CD4-positive, CD25-positive, alpha-beta regulatory T cell (primary cell): ENCODE results near the gene ZBTB48. TPM values are rescaled to one million over a fixed set of nuclear protein-coding genes. Genes with fewer than 3 reads are reported as not detected.
A peak's percentile ranks its signal among the peaks of the same experiment; 100 is the strongest.
"Not testable (repeated sequence)": the region's sequence is repeated elsewhere in the genome, so short reads cannot be mapped to it uniquely, and the experiment has no call there.

ENCODE experiments used
- ATAC-seq, 2 donors: fragments of 150-1000 bp; cut with Tn5 transposase; one replicate each; pipeline ENCODE4 v1.10.0; 2021; ENCODE audit warnings: low read depth in 2 of 2, moderate number of reproducible peaks in 2 of 2, moderate library complexity in 1 of 2
- DNase-seq, 3 donors: peaks; one replicate each; pipeline versions ENCODE4 v3.0.0 to v3.0.0-alpha.2; 2012 to 2022; ENCODE audit warnings: mixed read lengths in 1 of 3
- H3K27ac ChIP-seq: one replicate; pipeline ENCODE4 v1.7.0; 2013; ENCODE audit warnings: mild to moderate bottlenecking, low read length; ENCODE audit not compliant: insufficient read depth, poor library complexity, severe bottlenecking
- H3K27me3 ChIP-seq: one replicate; pipeline ENCODE4 v1.7.0; 2013; ENCODE audit warnings: low read length; ENCODE audit not compliant: control insufficient read depth, insufficient read depth
- H3K36me3 ChIP-seq: one replicate; pipeline ENCODE4 v1.7.0; 2013; ENCODE audit warnings: mild to moderate bottlenecking, low read length, moderate library complexity; ENCODE audit not compliant: control insufficient read depth, insufficient read depth
- H3K4me1 ChIP-seq: 2 replicates; pipeline ENCODE4 v1.7.0; 2013; ENCODE audit warnings: mild to moderate bottlenecking, low read length; ENCODE audit not compliant: insufficient read depth, control insufficient read depth, poor library complexity, severe bottlenecking
- H3K4me3 ChIP-seq: one replicate; pipeline ENCODE4 v1.7.0; 2013; ENCODE audit warnings: low read depth, mild to moderate bottlenecking, low read length, moderate library complexity
- H3K9me3 ChIP-seq, 2 experiments: 1 replicate in 1 of 2; 2 replicates in 1 of 2; pipeline ENCODE4 v1.7.0; 2013; ENCODE audit warnings: low read length in 2 of 2, mild to moderate bottlenecking in 1 of 2, moderate library complexity in 1 of 2; ENCODE audit not compliant: control insufficient read depth in 2 of 2
- H3K27ac Mint-ChIP-seq, 3 donors: one replicate each; pipeline ENCODE4 v1.8.0; 2020 to 2022; ENCODE audit warnings: mild to moderate bottlenecking in 3 of 3, mixed read lengths in 3 of 3, moderate library complexity in 2 of 3
- H3K27me3 Mint-ChIP-seq: one replicate; pipeline ENCODE4 v1.8.0; 2022; ENCODE audit warnings: mild to moderate bottlenecking, mixed read lengths
- H3K36me3 Mint-ChIP-seq: one replicate; pipeline ENCODE4 v1.8.0; 2020; ENCODE audit warnings: mixed read lengths
- H3K4me1 Mint-ChIP-seq, 4 donors: one replicate each; pipeline ENCODE4 v1.8.0; 2020 to 2022; ENCODE audit warnings: mixed read lengths in 4 of 4, mild to moderate bottlenecking in 1 of 4
- H3K4me3 Mint-ChIP-seq, 4 donors: one replicate each; pipeline ENCODE4 v1.8.0; 2020 to 2022; ENCODE audit warnings: mild to moderate bottlenecking in 4 of 4, mixed read lengths in 4 of 4, moderate library complexity in 3 of 4
- H3K9me3 Mint-ChIP-seq, 7 donors: one replicate each; pipeline ENCODE4 v1.8.0; 2020 to 2022; ENCODE audit warnings: mixed read lengths in 7 of 7, mild to moderate bottlenecking in 3 of 7, moderate library complexity in 2 of 7
- polyA plus RNA-seq, 4 donors: library from polyadenylated mRNA; unstranded; fragments of 300-500 nt; fragmentation: Illumina TruSeq; gene quantifications; one replicate each; pipeline ENCODE4 v1.2.3, GENCODE V29; 2021
- total RNA-seq: library from RNA; stranded (reverse); gene quantifications from one replicate; pipeline ENCODE4 v1.2.3, GENCODE V29; 2022

The ZBTB48 gene
- total and polyA plus RNA-seq, 5 donors from 2014 or later, result 18.6 to 41.8 (median 22.2) TPM

DNA sequence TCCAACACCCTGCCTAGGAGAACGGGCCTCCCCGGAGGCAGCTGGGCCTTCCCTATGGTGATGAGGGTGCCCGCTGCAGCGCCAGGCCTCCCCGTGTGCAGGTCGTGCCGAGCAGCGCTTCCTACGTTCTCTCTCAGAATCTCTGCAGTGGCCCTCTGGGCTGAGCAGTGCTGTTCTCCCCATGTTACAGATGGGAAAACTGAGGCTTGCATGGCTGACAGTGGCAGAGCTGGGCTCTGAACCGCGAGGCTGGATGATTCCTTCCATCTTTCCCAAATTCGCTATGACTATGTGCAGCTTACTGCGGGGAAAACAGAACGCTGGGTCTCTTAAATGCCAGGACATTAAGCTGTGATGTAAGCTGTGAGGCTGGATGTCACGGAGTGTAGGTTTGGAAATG, 14.0 kb downstream of the ZBTB48 start:
- Histone ChIP-seq H3K4me1 (peaks cover 40% of the 10 kb centered on the region), H3K9me3 (no peaks in the 10 kb centered on the region), H3K27ac (no peak overlapping the region), H3K36me3 (peaks cover 85% of the 10 kb centered on the region), H3K27me3 (no peaks in the 10 kb centered on the region), H3K4me3 (no peak overlapping the region)
- Mint-ChIP-seq H3K27ac (peak overlapping the region in 1 of 3 donors; percentile 20), H3K4me1 (peaks cover 0 to 52% (median 14%) of the 10 kb centered on the region in 4 donors), H3K36me3 (peaks cover 21% of the 10 kb centered on the region), H3K9me3 (no peaks in the 10 kb centered on the region), H3K4me3 (no peak overlapping the region), H3K27me3 (peaks cover 4% of the 10 kb centered on the region)
- DNase-seq, result no peak
- no peak for ATAC-seq

GRCh38 chr1:6594977-6595740, 15.4 kb downstream of the ZBTB48 start:
- peaks cover 21% of the 10 kb centered on the region for H3K36me3 Mint-ChIP-seq
- H3K4me1 Mint-ChIP-seq, result peaks cover 0 to 65% (median 20%) of the 10 kb centered on the region in 4 donors
- no peak for ATAC-seq
- no peak for DNase-seq
- peaks cover 54% of the 10 kb centered on the region for H3K4me1 ChIP-seq
- H3K27me3 ChIP-seq, result no peaks in the 10 kb centered on the region
- peak overlapping the region in 1 of 3 donors; percentile 75 for H3K27ac Mint-ChIP-seq
- H3K9me3 Mint-ChIP-seq, result no peaks in the 10 kb centered on the region
- H3K4me3 Mint-ChIP-seq, result no peak overlapping the region
- H3K4me3 ChIP-seq, result no peak overlapping the region
- H3K27ac ChIP-seq, result no peak overlapping the region
- peaks cover 73% of the 10 kb centered on the region for H3K36me3 ChIP-seq
- H3K9me3 ChIP-seq, result no peaks in the 10 kb centered on the region
- peaks cover 4% of the 10 kb centered on the region for H3K27me3 Mint-ChIP-seq

GRCh38 chr1:6596351-6596750, 16.6 kb downstream of the ZBTB48 start:
- no peak for ATAC-seq
- H3K9me3 ChIP-seq, result no peaks in the 10 kb centered on the region

GRCh38 chr1:6596886-6597776, 17.3 kb downstream of the ZBTB48 start:
- Mint-ChIP-seq H3K27me3 (peaks cover 4% of the 10 kb centered on the region), H3K36me3 (peaks cover 21% of the 10 kb centered on the region), H3K4me1 (peaks cover 0 to 58% (median 18%) of the 10 kb centered on the region in 4 donors), H3K4me3 (peak overlapping the region; percentile 22 to 98 (median 68)), H3K27ac (no peak overlapping the region), H3K9me3 (no peaks in the 10 kb centered on the region)
- DNase-seq (no peak), ATAC-seq (no peak)
- Histone ChIP-seq H3K4me1 (peaks cover 51% of the 10 kb centered on the region), H3K9me3 (no peaks in the 10 kb centered on the region), H3K4me3 (no peak overlapping the region), H3K36me3 (peaks cover 58% of the 10 kb centered on the region), H3K27ac (no peak overlapping the region), H3K27me3 (no peaks in the 10 kb centered on the region)

More at GRCh38 chr1:6596351-6596750, 16.6 kb downstream of the ZBTB48 start:
- Mint-ChIP-seq H3K4me1 (peaks cover 0 to 64% (median 18%) of the 10 kb centered on the region in 4 donors), H3K9me3 (no peaks in the 10 kb centered on the region), H3K4me3 (peak overlapping the region in 2 of 4 donors; percentile 16 to 61), H3K27ac (peak overlapping the region; percentile 25 to 75 (median 69)), H3K27me3 (peaks cover 4% of the 10 kb centered on the region), H3K36me3 (peaks cover 21% of the 10 kb centered on the region)
- peaks cover 57% of the 10 kb centered on the region for H3K4me1 ChIP-seq
- H3K36me3 ChIP-seq, result peaks cover 61% of the 10 kb centered on the region
- no peak overlapping the region for H3K4me3 ChIP-seq
- no peaks in the 10 kb centered on the region for H3K27me3 ChIP-seq
- no peak for DNase-seq
- no peak overlapping the region for H3K27ac ChIP-seq

GRCh38 chr1:6597777-6598131, 18.0 kb downstream of the ZBTB48 start:
- Histone ChIP-seq H3K27me3 (no peaks in the 10 kb centered on the region), H3K9me3 (no peaks in the 10 kb centered on the region), H3K36me3 (peaks cover 52% of the 10 kb centered on the region), H3K4me1 (peaks cover 45% of the 10 kb centered on the region), H3K4me3 (no peak overlapping the region), H3K27ac (no peak overlapping the region)
- peak overlapping the region in 3 of 4 donors; percentile 61 to 98 (median 75) for H3K4me3 Mint-ChIP-seq
- peaks cover 4% of the 10 kb centered on the region for H3K27me3 Mint-ChIP-seq
- H3K4me1 Mint-ChIP-seq, result peaks cover 0 to 58% (median 18%) of the 10 kb centered on the region in 4 donors
- DNase-seq (no peak), ATAC-seq (no peak)
- peaks cover 21% of the 10 kb centered on the region for H3K36me3 Mint-ChIP-seq
- no peak overlapping the region for H3K27ac Mint-ChIP-seq
- no peaks in the 10 kb centered on the region for H3K9me3 Mint-ChIP-seq

DNA sequence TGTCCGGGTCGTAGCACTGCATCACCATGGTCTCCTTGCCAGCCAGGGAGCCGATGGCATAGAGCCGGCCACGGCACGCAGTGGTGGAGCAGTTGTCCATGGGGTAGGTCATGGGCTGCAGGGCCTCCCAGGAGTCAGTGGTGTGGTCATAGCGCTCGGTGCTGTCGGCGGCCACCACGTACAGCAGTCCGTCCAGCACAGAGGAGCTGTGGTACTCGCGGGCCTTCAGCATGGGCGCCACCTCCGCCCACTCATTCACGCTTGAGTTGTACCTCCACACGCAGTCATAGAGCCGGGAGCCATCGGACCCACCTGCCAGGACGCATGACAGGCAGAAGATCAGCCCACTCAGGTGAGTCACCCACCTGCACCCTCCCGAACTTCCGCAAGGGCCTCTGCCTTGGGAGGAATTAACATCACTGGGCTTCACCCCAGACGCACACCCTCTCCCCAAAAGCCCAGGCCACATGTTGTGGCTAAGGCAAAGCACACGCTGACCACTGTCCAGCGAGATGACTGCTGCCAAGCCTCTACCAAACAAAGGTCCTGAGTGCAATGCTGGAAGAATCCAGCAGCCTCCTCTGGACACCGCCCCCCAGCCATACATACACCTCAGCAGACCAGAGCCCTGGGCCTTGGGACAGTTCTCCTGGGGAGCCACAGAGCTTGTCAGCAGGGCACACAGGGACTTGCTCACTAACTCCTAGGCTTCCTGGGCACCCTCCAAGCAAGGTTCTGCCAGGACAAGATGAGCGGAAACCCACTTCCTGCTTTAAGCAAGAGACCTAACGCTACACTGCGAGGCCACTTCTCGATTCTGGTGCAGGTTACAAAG, 19.6 kb downstream of the ZBTB48 start:
- Mint-ChIP-seq H3K27me3 (peaks cover 4% of the 10 kb centered on the region), H3K9me3 (no peaks in the 10 kb centered on the region), H3K36me3 (peaks cover 16% of the 10 kb centered on the region), H3K27ac (peak overlapping the region; percentile 81 to 96 (median 94)), H3K4me3 (peak overlapping the region; percentile 98), H3K4me1 (peaks cover 8 to 65% (median 25%) of the 10 kb centered on the region in 4 donors)
- Histone ChIP-seq H3K27ac (peak overlapping the region; percentile 90), H3K4me1 (peaks cover 56% of the 10 kb centered on the region), H3K4me3 (peak overlapping the region; percentile 91), H3K36me3 (peaks cover 38% of the 10 kb centered on the region), H3K9me3 (no peaks in the 10 kb centered on the region), H3K27me3 (no peaks in the 10 kb centered on the region)
- DNase-seq, result peak; percentile 19 to 86 (median 61)
- peak; percentile 27 to 32 for ATAC-seq

GRCh38 chr1:6599991-6600390, 20.2 kb downstream of the ZBTB48 start:
- peaks cover 32% of the 10 kb centered on the region for H3K36me3 ChIP-seq
- H3K27ac Mint-ChIP-seq, result peak overlapping the region; percentile 93 to 96 (median 94)
- peak overlapping the region; percentile 91 for H3K4me3 ChIP-seq
- H3K4me1 Mint-ChIP-seq, result peaks cover 8 to 63% (median 25%) of the 10 kb centered on the region in 4 donors
- H3K9me3 Mint-ChIP-seq, H3K9me3 ChIP-seq, H3K27me3 Mint-ChIP-seq, H3K27me3 ChIP-seq, ATAC-seq, DNase-seq: not testable (repeated sequence)
- peaks cover 14% of the 10 kb centered on the region for H3K36me3 Mint-ChIP-seq
- peaks cover 56% of the 10 kb centered on the region for H3K4me1 ChIP-seq
- H3K27ac ChIP-seq, result peak overlapping the region; percentile 90
- peak overlapping the region; percentile 98 for H3K4me3 Mint-ChIP-seq
